M059J (cell line): ENCODE results near the gene DRG1. TPM values are rescaled to one million over a fixed set of nuclear protein-coding genes. Genes with fewer than 3 reads are reported as not detected.
"Not testable (repeated sequence)": the region's sequence is repeated elsewhere in the genome, so short reads cannot be mapped to it uniquely, and the experiment has no call there.

ENCODE experiments used
- DNase-seq: peaks from one replicate; pipeline ENCODE4 v3.0.0-alpha.2; 2012; ENCODE audit warnings: low read depth
- total RNA-seq: library from RNA; depleted of rRNA; stranded (reverse); fragments of >200 nt; shearing (Covaris generic); gene quantifications from 2 replicates; pipeline ENCODE4 v1.2.3, GENCODE V29; 2014; rRNA removed

The DRG1 gene, protein sequence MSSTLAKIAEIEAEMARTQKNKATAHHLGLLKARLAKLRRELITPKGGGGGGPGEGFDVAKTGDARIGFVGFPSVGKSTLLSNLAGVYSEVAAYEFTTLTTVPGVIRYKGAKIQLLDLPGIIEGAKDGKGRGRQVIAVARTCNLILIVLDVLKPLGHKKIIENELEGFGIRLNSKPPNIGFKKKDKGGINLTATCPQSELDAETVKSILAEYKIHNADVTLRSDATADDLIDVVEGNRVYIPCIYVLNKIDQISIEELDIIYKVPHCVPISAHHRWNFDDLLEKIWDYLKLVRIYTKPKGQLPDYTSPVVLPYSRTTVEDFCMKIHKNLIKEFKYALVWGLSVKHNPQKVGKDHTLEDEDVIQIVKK
- 60.6 and 99.0 TPM in 2 replicates for total RNA-seq

DNA sequence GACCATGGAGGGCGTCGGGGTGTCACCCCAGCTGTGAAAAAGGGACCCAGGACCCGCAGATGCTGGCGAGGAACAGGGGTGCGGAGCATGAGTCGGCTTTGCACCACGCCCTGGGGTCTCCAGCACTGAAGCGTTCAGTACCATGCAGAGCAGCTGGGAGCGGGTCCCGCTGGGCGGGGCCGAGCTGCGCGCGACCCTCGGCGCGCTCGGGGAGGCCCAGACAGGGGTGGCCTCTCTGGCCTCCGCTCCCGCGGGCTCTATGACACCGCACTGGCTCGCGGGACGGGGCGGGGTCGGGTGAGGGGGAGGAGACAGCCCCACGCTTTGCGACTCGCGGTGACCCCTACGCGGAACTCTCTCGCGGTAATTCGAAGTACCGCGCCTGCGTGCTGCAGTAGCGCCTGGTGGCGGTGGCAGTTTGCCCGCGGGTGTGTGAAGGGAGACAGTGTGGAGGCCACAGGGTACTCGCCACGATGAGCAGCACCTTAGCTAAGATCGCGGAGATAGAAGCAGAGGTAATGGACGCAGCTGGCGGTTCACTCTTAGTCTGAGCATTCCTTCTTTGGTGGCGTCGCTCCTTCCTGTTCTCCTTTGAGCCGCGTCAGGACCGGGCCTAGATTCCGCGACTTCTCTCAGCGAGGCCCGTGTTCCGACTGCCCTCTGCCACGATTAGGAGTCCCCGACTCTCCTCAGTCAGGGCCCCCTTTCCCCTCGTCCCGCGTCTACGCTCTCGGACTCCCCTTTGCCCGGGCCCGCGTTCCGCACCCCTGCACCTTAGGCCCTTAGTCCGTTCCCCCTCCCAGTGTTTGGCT, at the start of gene DRG1:
Gene DRG1, plus strand, starts transcription at position 394 of the 812 bp plus-strand sequence. Its CDS starts 80 bp downstream, at position 474.
- DNase-seq, result peak; percentile 90

- no peak for DNase-seq
Measured at GRCh38 chr22:31349960-31350359, 49.4 kb upstream of the DRG1 start.

GRCh38 chr22:31350410-31350863, 49.0 kb upstream of the DRG1 start:
- peak; percentile 59 for DNase-seq

DNA sequence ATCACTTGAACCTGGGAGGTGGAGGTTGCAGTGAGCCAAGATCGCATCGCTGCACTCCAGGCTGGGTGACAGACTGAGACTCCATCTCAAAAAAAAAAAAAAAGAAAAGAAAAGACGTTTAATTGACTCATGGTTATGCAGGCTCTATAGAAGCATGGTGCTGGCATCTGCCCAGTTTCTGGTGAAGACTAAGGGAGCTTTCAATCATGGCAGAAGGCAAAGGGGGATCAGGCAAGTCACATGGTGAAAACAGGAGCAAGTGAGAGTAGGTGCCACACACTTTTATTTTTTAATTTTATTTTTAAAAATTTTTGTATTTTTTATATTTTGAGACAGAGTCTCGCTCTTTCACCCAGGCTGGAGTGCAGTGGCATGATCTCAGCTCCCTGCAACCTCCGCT, 44.9 kb upstream of the DRG1 start:
- peak; percentile 8 for DNase-seq

DNA sequence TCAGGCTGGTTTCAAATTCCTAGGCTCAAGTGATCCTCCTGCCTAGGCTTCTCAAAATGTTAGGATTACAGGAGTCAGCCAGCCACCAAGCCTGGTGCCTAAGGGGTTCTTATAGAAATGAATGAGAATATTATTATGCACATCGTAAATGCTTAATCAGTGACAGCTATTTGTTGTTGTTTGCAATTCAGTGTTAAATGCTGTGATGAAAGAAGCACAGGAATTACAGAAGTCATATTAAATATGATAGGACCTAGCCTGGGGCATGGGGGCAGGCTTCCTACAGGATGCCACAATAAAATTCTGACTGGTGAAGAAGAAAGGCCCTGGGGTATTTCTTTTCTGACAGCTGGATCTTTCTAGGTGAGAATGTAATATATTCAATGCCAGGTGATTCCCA, 39.4 kb upstream of the DRG1 start:
- DNase-seq, result no peak

GRCh38 chr22:31361743-31362142, 37.7 kb upstream of the DRG1 start:
- DNase-seq, result no peak

- no peak for DNase-seq
Measured at GRCh38 chr22:31363885-31364465, 35.4 kb upstream of the DRG1 start.

GRCh38 chr22:31367426-31367825, 32.0 kb upstream of the DRG1 start:
- no peak for DNase-seq

GRCh38 chr22:31377612-31378011, 21.8 kb upstream of the DRG1 start:
- DNase-seq, result no peak

DNA sequence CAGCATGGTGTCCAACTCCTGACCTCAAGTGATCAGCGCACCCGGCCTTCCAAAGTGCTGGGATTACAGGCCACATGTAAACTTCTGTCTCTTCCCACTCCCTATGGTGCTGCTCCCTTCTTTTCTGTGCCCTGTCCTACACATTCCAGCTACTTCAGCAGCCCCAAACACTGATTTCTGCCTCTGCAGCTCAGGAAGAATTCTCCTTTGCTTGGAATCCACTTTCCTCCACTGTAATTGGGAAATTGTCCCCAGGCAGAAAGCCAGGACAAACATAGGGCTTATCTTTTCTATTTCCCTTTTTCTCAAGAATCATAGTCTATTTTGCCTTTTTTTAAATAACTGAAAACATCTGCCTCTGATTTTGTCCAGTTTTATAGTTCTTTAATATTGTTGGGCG, 21.3 kb upstream of the DRG1 start:
- DNase-seq, result no peak

- DNase-seq, result not testable (repeated sequence)
Measured at GRCh38 chr22:31378651-31379050, 20.8 kb upstream of the DRG1 start.

GRCh38 chr22:31393893-31394292, 5.5 kb upstream of the DRG1 start:
- DNase-seq, result no peak

DNA sequence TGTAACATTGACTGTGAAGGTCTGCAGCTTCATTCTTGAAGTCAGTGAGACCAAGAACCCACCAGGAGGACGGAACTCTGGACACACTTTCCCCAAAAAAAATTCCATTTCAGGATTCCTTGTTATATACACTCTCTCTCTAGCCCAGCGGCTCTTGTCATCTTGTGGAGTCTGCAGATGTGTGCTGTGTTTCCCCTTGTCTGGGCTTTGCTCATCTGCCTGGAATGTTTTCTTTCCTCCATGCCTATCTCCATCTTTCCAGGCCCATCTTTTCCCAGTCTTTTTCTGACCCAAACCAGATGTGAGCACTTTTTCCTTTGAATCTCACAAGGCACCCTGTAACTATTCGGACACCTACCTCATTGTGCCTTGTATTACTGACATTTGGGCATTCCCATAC, 5.1 kb upstream of the DRG1 start:
- DNase-seq, result no peak

DNA sequence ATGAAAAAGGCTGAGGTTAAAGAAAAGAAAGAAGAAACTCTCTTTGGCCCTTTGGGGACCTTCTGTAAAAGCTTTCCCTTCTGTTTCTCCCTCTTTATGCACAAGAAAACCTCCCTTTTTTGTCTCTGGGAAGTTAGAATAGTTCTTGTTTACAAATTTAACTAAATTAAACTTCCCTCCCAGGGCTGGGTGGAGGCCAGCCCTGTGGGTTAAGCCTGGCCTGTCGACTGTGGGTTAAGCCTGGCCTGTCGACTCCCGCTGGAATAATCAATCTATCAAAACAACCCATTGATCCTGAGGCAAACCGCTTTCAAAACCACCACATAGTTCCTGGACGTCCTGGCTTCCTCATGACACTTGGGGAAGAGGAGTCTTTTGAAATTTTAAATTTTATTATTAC, 1.2 kb upstream of the DRG1 start:
- no peak for DNase-seq

GRCh38 chr22:31400023-31400397, 606 bp downstream of the DRG1 start:
- DNase-seq, result no peak

GRCh38 chr22:31402350-31402749, 2.9 kb downstream of the DRG1 start:
- DNase-seq, result not testable (repeated sequence)

- no peak for DNase-seq
Measured at GRCh38 chr22:31425331-31426050, 26.1 kb downstream of the DRG1 start.

- no peak for DNase-seq
Measured at GRCh38 chr22:31431950-31432349, 32.5 kb downstream of the DRG1 start.

- DNase-seq, result no peak
Measured at GRCh38 chr22:31436132-31436531, 36.7 kb downstream of the DRG1 start.

DNA sequence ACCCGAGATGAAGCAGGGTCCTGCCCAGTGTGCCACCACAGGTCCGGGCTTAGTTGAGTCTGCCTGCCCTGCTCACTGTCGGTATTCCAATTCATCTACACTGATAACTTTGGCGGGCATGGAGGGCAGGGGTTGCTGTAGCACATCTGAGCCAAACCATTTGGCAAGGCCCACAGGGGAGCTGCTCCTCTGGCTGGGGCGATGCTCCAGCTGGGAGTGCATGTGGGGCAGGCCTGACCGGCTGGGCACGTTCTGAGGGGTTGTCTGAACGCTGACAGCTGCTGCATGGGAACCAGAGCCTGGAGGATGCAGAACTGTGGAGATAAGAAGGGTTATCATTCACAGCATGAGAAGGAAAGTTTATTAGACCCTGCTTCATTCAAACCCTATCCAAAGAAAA, 40.4 kb downstream of the DRG1 start:
- no peak for DNase-seq

GRCh38 chr22:31440681-31441080, 41.3 kb downstream of the DRG1 start:
- DNase-seq, result no peak

DNA sequence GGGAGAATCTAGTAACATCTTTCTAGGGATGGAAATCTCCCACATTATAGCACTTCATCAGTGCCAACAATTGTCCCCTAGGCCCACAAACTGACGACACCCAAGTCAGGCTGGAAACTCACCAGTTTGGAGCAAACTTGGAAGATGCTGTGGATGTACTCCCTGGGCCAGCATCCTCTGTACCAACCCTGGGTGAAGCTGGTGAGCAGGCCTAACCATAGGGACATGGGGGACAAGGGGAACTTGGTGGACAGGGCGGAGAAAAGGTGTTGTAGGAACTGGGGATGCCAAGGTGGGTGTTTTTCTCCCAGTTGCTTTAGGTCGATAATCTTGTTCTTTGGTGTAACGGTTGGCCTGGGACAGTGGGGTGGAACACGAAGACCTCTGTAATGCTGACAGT, 42.2 kb downstream of the DRG1 start:
- no peak for DNase-seq
